Stimulated activated CD8-positive, alpha-beta memory T cell treated with anti-CD3 and anti-CD28 coated beads, Interleukin-12 subunit alpha, Interleukin-12 subunit beta, amount 100 ng/mL, for 24 hours (primary cell): ENCODE measurements around the gene MAP3K20.
A peak's percentile ranks its signal among the peaks of the same experiment; 100 is the strongest.
"Not testable (repeated sequence)": the region's sequence is repeated elsewhere in the genome, so short reads cannot be mapped to it uniquely, and the experiment has no call there.

Source experiments
- DNase-seq: peaks from one replicate; pipeline ENCODE4 v3.0.0-alpha.2; 2020; ENCODE audit errors: extremely low read depth

Gene MAP3K20

GRCh38 chr2:173124441-173124840 lies 48.8 kb downstream of the MAP3K20 start:
- no peak for DNase-seq

- DNase-seq: no peak
Measured at GRCh38 chr2:173126819-173127218, 51.2 kb downstream of the MAP3K20 start.

GRCh38 chr2:173128132-173128531 lies 52.5 kb downstream of the MAP3K20 start:
- DNase-seq: not testable (repeated sequence)

- DNase-seq: no peak
Measured at GRCh38 chr2:173130496-173131465, 55.1 kb downstream of the MAP3K20 start.

- DNase-seq: no peak
Measured at GRCh38 chr2:173132531-173132930, 56.9 kb downstream of the MAP3K20 start.

GRCh38 chr2:173134703-173135102 lies 59.1 kb downstream of the MAP3K20 start:
- no peak for DNase-seq

- DNase-seq: no peak
Measured at GRCh38 chr2:173136067-173136466, 60.4 kb downstream of the MAP3K20 start.

- DNase-seq: no peak
Measured at GRCh38 chr2:173136599-173136998, 61.0 kb downstream of the MAP3K20 start.

GRCh38 chr2:173137610-173138009 lies 62.0 kb downstream of the MAP3K20 start:
- no peak for DNase-seq

- DNase-seq: no peak
Measured at GRCh38 chr2:173138962-173139361, 63.3 kb downstream of the MAP3K20 start.

GRCh38 chr2:173141666-173142065 lies 66.0 kb downstream of the MAP3K20 start:
- no peak for DNase-seq

GRCh38 chr2:173145454-173145853 lies 69.8 kb downstream of the MAP3K20 start:
- no peak for DNase-seq

GRCh38 chr2:173146590-173146989 lies 70.9 kb downstream of the MAP3K20 start:
- DNase-seq: no peak

GRCh38 chr2:173148520-173148919 lies 72.9 kb downstream of the MAP3K20 start:
- DNase-seq: no peak

GRCh38 chr2:173149491-173149890 lies 73.8 kb downstream of the MAP3K20 start:
- peak; percentile 27 for DNase-seq

GRCh38 chr2:173150087-173150486 lies 74.4 kb downstream of the MAP3K20 start:
- DNase-seq: no peak

GRCh38 chr2:173150963-173151362 lies 75.3 kb downstream of the MAP3K20 start:
- DNase-seq: no peak

- DNase-seq: no peak
Measured at GRCh38 chr2:173151671-173152401, 76.2 kb downstream of the MAP3K20 start.

GRCh38 chr2:173153301-173153885 lies 77.7 kb downstream of the MAP3K20 start:
- DNase-seq: no peak

GRCh38 chr2:173157676-173158293 lies 82.1 kb downstream of the MAP3K20 start:
- DNase-seq: no peak

GRCh38 chr2:173159791-173160463 lies 84.3 kb downstream of the MAP3K20 start:
- no peak for DNase-seq
